ENCODE measurements around the gene FEZ2. TPM values are rescaled to one million over a fixed set of nuclear protein-coding genes. Genes with fewer than 3 reads are reported as not detected.

FEZ2 gene
- total and polyA plus RNA-seq, 2 donors from 2014 or later = 46.4 to 48.3 TPM

GRCh38 chr2:36549165-36549574 is 48.8 kb downstream of the FEZ2 start:
- H3K4me3 ChIP-seq (ENCODE audit: low read length in 3 of 3) = no peak overlapping the region
- H3K9ac ChIP-seq (ENCODE audit: low read length in 3 of 3) = no peak overlapping the region
- DNase-seq (peak in 3 of 5 donors; percentile 20 to 81 (median 71)), FAIRE-seq (peak; percentile 66)
- no peaks in the 10 kb centered on the region for H3K27me3 ChIP-seq (ENCODE audit: control insufficient read depth, insufficient read depth, low read length)
- peaks cover 0 to 3% (median 2%) of the 10 kb centered on the region in 3 donors for H3K4me1 ChIP-seq (ENCODE audit: control insufficient read depth in 2 of 3, insufficient read depth in 2 of 3, low read depth in 1 of 3, low read length in 3 of 3)
- peaks cover 7 to 24% (median 14%) of the 10 kb centered on the region in 3 donors for H3K36me3 ChIP-seq (ENCODE audit: control insufficient read depth in 2 of 3, insufficient read depth in 3 of 3, low read length in 3 of 3)
- no peak for TF ChIP-seq CTCF (IDR thresholded peaks at IDR 0.05; ENCODE audit: borderline replicate concordance, extremely low read depth, insufficient read depth)
- H3K9me3 ChIP-seq (ENCODE audit: control insufficient read depth in 2 of 3, insufficient read depth in 1 of 3, low read length in 3 of 3) = no peaks in the 10 kb centered on the region
- intact Hi-C loops (cut with DNase I) = no loop called here
- peak overlapping the region; percentile 5 to 36 for H3K27ac ChIP-seq (ENCODE audit: low read depth in 2 of 2, low read length in 2 of 2)

DNA sequence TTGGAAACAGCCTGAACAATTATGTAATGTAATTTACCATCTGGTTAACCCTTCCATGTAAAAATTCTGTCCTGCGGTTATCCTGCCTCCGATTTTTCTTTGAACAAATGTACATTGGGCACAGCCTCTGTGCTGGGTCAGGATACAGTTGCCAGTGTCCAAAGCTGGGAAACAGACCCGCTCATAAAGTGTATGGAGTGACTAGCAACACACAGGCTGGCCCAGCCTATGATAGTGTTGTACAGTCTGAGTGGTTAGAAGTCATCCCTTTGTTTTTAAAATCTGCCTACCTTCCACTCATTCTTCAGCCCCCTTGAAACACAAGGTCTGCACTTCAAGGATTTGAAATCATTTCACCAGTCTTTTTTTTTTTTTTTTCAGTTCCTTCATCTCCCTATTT is 50.1 kb downstream of the FEZ2 start:
- no peak overlapping the region for H3K27ac ChIP-seq (ENCODE audit: low read depth in 2 of 2, low read length in 2 of 2)
- H3K9ac ChIP-seq (ENCODE audit: low read length in 3 of 3) = no peak overlapping the region
- intact Hi-C loops (cut with DNase I) = no loop called here
- peaks cover 0 to 3% (median 2%) of the 10 kb centered on the region in 3 donors for H3K4me1 ChIP-seq (ENCODE audit: control insufficient read depth in 2 of 3, insufficient read depth in 2 of 3, low read depth in 1 of 3, low read length in 3 of 3)
- H3K36me3 ChIP-seq (ENCODE audit: control insufficient read depth in 2 of 3, insufficient read depth in 3 of 3, low read length in 3 of 3) = peaks cover 7 to 31% (median 12%) of the 10 kb centered on the region in 3 donors
- no peak for DNase-seq
- no peak overlapping the region for H3K4me3 ChIP-seq (ENCODE audit: low read length in 3 of 3)
- FAIRE-seq = no peak
- no peak for TF ChIP-seq CTCF (IDR thresholded peaks at IDR 0.05; ENCODE audit: borderline replicate concordance, extremely low read depth, insufficient read depth)
- no peaks in the 10 kb centered on the region for H3K27me3 ChIP-seq (ENCODE audit: control insufficient read depth, insufficient read depth, low read length)
- no peaks in the 10 kb centered on the region for H3K9me3 ChIP-seq (ENCODE audit: control insufficient read depth in 2 of 3, insufficient read depth in 1 of 3, low read length in 3 of 3)

- FAIRE-seq = no peak
- intact Hi-C loops (cut with DNase I) = no loop called here
Measured at GRCh38 chr2:36545871-36546416, 52.0 kb downstream of the FEZ2 start.

More at GRCh38 chr2:36545871-36546416, 52.0 kb downstream of the FEZ2 start:
- H3K27me3 ChIP-seq (ENCODE audit: control insufficient read depth, insufficient read depth, low read length) = no peaks in the 10 kb centered on the region
- DNase-seq = no peak
- no peaks in the 10 kb centered on the region for H3K9me3 ChIP-seq (ENCODE audit: control insufficient read depth in 2 of 3, insufficient read depth in 1 of 3, low read length in 3 of 3)
- H3K9ac ChIP-seq (ENCODE audit: low read length in 3 of 3) = no peak overlapping the region
- H3K27ac ChIP-seq (ENCODE audit: low read depth in 2 of 2, low read length in 2 of 2) = no peak overlapping the region
- H3K4me3 ChIP-seq (ENCODE audit: low read length in 3 of 3) = no peak overlapping the region
- peaks cover 0 to 3% (median 2%) of the 10 kb centered on the region in 3 donors for H3K4me1 ChIP-seq (ENCODE audit: control insufficient read depth in 2 of 3, insufficient read depth in 2 of 3, low read depth in 1 of 3, low read length in 3 of 3)
- no peak for TF ChIP-seq CTCF (IDR thresholded peaks at IDR 0.05; ENCODE audit: borderline replicate concordance, extremely low read depth, insufficient read depth)
- peaks cover 0 to 37% (median 19%) of the 10 kb centered on the region in 3 donors for H3K36me3 ChIP-seq (ENCODE audit: control insufficient read depth in 2 of 3, insufficient read depth in 3 of 3, low read length in 3 of 3)
